Colonic mucosa (tissue), 4 donors: Measurements from ENCODE around the gene TRIM31. TPM values are rescaled to one million over a fixed set of nuclear protein-coding genes. Genes with fewer than 3 reads are reported as not detected.

ENCODE experiments used
- DNase-seq: peaks from one replicate; pipeline ENCODE4 v3.0.0-alpha.2; 2020
- H3K27ac ChIP-seq: fragments of 200-600 bp; one replicate; pipeline ENCODE4 v1.8.0; 2021
- H3K27me3 ChIP-seq: fragments of 200-600 bp; one replicate; pipeline ENCODE4 v1.8.0; 2021
- H3K36me3 ChIP-seq: fragments of 200-600 bp; one replicate; pipeline ENCODE4 v1.8.0; 2021
- H3K4me1 ChIP-seq: fragments of 200-600 bp; one replicate; pipeline ENCODE4 v1.8.0; 2021; ENCODE audit warnings: mild to moderate bottlenecking
- H3K4me3 ChIP-seq: fragments of 200-600 bp; one replicate; pipeline ENCODE4 v1.8.0; 2021
- H3K9ac ChIP-seq, 2 donors: one replicate each; pipeline ENCODE4 v1.7.0; 2013; ENCODE audit warnings: control low read depth in 2 of 2, low read depth in 2 of 2, low read length in 2 of 2
- H3K9me3 ChIP-seq: fragments of 200-600 bp; one replicate; pipeline ENCODE4 v1.8.0; 2021
- CTCF ChIP-seq: fragments of 200-600 bp; IDR thresholded peaks from one replicate; pipeline ENCODE4 v1.8.0; 2022; ENCODE audit warnings: antibody characterized with exemption, mild to moderate bottlenecking
- intact Hi-C: fragments of 100-400 bp; cut with DNase I; formaldehyde crosslinking; loops from one replicate; pipeline ENCODE4 v1.14.1; 2022
- total RNA-seq, 2 donors: library from RNA; stranded (reverse); fragmentation: NEBNext Ultra II Directional in 1 of 2; extraction: Animal tissue kit (Norgen Biotek cat#: 25700) in 1 of 2; gene quantifications; one replicate each; pipeline ENCODE4 v1.2.1, GENCODE V29; 2021
- donor health status: healthy.
- donor health status: DM: no; HTN: no; CAD: no.
- donor health status: DM: no; HTN: no; CAD: no.

Gene TRIM31
- total RNA-seq, result 10 to 100 TPM; 44.4 to 51.2 TPM

- Histone ChIP-seq H3K27me3 (no peaks in the 10 kb centered on the region), H3K9ac (peak within 1 kb of the TSS; percentile 43 to 65), H3K27ac (peak within 1 kb of the TSS; percentile 83), H3K9me3 (no peaks in the 10 kb centered on the region), H3K4me3 (peak within 1 kb of the TSS; percentile 39), H3K36me3 (no peaks in the 10 kb centered on the region), H3K4me1 (peaks cover 5% of the 10 kb centered on the region)
- peak; percentile 66 for DNase-seq
- TF ChIP-seq CTCF, result no peak
- intact Hi-C loops, result no loop called here
These were observed at the start of gene TRIM31 for GRCh38 chr6:30113003-30113759. Gene TRIM31 (minus strand): TSS chr6:30113090. CDS start chr6:30112805, 285 bp downstream.

GRCh38 chr6:30162265-30163089, 49.6 kb upstream of the TRIM31 start:
- H3K27me3 ChIP-seq, result no peaks in the 10 kb centered on the region
- peak overlapping the region; percentile 96 for H3K27ac ChIP-seq
- H3K4me3 ChIP-seq, result peak overlapping the region; percentile 50
- intact Hi-C loops, result no loop called here
- TF ChIP-seq CTCF, result no peak
- no peaks in the 10 kb centered on the region for H3K9me3 ChIP-seq
- H3K9ac ChIP-seq, result peak overlapping the region in 1 of 2 donors; percentile 93
- peak; percentile 56 for DNase-seq
- H3K4me1 ChIP-seq, result no peaks in the 10 kb centered on the region
- H3K36me3 ChIP-seq, result no peaks in the 10 kb centered on the region

GRCh38 chr6:30160785-30161531, 48.1 kb upstream of the TRIM31 start, which contains the start of gene TRIM10:
Gene TRIM10 (minus strand): TSS chr6:30161211. CDS start chr6:30160858, 353 bp downstream.
- Histone ChIP-seq H3K27ac (no peak within 1 kb of the TSS), H3K36me3 (no peaks in the 10 kb centered on the region), H3K4me1 (no peaks in the 10 kb centered on the region), H3K9ac (no peak within 1 kb of the TSS), H3K4me3 (no peak within 1 kb of the TSS), H3K27me3 (no peaks in the 10 kb centered on the region), H3K9me3 (no peaks in the 10 kb centered on the region)
- intact Hi-C loops, result no loop called here
- no peak for DNase-seq
- no peak for TF ChIP-seq CTCF

- Histone ChIP-seq H3K27ac (no peak overlapping the region), H3K9ac (no peak overlapping the region), H3K4me3 (no peak overlapping the region), H3K9me3 (no peaks in the 10 kb centered on the region), H3K36me3 (no peaks in the 10 kb centered on the region), H3K27me3 (no peaks in the 10 kb centered on the region), H3K4me1 (no peaks in the 10 kb centered on the region)
- intact Hi-C loops, result no loop called here
- no peak for DNase-seq
- no peak for TF ChIP-seq CTCF
These were observed 47.3 kb upstream of the TRIM31 start for GRCh38 chr6:30160008-30160784.
